T1000 (cell line): ENCODE data around the gene MSL2.
"Not testable (repeated sequence)": the region's sequence is repeated elsewhere in the genome, so short reads cannot be mapped to it uniquely, and the experiment has no call there.

Experiments
- DNase-seq: peaks from one replicate; lab custom pipeline; 2025; ENCODE audit warnings: mixed read lengths; lab: John Stamatoyannopoulos, UW

The MSL2 gene, protein sequence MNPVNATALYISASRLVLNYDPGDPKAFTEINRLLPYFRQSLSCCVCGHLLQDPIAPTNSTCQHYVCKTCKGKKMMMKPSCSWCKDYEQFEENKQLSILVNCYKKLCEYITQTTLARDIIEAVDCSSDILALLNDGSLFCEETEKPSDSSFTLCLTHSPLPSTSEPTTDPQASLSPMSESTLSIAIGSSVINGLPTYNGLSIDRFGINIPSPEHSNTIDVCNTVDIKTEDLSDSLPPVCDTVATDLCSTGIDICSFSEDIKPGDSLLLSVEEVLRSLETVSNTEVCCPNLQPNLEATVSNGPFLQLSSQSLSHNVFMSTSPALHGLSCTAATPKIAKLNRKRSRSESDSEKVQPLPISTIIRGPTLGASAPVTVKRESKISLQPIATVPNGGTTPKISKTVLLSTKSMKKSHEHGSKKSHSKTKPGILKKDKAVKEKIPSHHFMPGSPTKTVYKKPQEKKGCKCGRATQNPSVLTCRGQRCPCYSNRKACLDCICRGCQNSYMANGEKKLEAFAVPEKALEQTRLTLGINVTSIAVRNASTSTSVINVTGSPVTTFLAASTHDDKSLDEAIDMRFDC

DNA sequence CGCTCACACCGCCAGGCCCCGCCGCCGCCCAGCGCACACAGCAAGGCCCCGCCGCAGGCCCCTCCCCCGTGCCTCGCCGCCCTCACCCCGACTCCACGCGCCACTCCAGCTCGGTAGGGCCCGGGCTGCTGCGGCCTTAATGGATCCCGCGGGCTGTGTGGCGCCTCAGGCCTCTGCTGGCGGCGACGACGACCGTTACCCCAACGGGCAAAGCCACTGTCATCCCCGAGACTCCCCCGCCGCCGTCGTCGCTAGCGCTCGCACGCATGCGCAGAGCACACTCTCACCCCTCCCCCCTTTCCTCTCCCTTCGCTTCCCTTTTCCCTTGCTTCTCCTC lies at the start of gene MSL2:
Gene MSL2, minus strand, starts transcription at position 272 of the 337 bp plus-strand sequence. CDS start 1,222 bp downstream, outside the sequence.
- peak; percentile 75 for DNase-seq

DNA sequence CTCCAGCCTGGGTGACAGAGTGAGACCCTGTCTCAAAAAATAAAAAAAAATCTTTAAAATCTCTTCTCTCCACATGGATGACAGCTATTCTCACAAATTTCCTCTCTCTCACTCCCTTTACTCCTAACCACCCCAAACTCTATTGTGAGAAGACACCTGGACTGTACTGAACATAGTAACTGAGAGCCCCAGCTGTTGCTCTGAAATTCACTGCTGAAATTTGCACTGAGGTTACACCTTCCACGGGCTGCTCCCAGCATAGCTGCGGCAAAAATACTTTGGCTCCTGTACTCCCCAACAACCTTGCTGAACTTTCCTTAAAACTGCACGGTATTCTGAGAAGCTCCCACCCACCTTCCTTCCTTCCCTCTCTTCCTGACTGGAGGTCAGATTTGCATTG lies 49.6 kb upstream of the MSL2 start:
- DNase-seq = no peak

DNA sequence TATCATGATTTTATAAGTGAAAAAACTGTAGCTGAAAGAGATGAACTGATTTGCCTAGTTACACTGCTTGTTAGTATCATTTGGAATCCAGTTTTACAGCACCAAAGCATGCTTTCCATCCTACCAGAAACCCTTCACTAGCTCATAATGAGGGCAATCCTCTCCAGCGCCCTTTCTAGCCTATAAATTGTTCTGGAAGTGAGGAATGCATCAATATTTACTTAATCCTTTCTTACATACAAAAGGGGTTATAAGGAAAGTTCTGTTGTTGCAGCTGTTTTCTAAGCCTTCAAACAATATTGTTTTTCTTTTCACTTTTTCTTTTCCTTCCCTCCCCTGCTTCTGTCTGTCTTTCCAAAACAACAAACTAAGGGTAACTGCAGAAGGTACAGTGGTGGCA lies 43.0 kb upstream of the MSL2 start:
- DNase-seq = no peak

DNA sequence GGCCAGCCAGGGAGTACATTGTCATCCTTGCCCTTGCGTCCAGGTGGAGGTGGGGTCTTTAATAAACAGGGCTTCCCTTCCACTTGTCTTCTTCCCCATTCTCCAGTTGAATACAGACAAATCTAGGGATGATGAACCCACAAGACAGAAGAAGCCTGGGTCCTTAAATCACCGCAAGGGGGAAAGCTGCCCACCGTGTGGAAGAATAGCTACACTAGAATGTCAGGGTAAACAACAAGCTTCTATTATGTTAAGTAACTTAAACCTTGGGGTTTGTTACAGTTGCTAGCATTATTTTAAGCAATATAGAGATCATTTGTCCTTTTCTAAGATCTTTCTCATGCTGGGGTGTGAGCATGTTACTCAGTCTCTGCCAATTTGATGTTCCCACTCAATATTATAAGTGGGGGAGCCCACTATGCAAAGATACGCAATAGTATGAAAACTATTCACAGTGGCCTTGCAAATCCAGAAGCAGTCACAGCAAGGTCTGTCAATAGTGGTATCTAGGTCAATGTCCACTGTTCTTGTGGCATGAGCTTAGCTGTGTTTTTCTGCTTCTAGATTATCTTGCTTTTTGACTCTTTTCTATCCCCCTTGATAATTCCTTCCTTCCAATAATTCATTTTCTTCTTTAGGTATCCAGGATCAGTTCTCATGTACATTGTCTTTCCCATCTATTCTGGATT lies 42.0 kb upstream of the MSL2 start:
- DNase-seq = no peak

DNA sequence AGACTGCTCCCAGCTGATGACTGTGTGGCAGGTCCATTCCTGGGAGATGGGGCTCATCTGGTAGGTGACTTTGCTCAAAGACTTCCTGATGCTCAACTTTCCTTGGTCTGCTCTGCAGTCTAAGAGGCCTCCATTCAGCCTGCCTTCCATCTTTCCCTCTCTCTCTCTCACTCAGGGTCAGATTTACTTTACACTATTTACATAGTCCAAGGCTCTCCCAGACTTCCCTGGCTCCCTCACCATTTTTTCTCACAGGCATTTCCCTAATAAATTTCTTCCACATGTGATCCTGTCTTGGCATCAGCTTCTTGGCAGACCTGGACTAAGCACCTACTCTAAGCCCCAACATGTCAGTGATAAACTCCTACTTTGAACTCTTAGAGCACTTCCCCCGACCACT lies 41.0 kb upstream of the MSL2 start:
- DNase-seq = no peak

DNA sequence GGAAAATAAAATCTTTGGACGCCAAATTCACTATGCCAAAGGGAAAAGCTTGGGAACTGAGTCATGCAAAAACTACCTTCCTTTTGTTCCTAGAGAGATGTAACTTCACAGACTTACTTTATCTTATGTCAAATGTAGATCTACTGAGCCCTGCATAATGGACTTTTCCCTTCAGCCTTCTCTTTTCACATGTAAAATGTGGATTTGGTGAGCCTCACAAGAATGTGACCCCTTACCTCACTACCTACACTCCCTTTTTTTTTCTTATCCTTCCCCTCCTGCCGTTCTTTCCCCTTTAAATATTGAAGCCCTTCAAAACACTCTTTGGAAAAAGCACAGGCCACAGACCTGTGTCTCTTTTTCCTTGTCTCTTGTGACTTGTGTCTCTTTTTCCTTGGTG lies 40.0 kb upstream of the MSL2 start:
- DNase-seq = no peak

DNA sequence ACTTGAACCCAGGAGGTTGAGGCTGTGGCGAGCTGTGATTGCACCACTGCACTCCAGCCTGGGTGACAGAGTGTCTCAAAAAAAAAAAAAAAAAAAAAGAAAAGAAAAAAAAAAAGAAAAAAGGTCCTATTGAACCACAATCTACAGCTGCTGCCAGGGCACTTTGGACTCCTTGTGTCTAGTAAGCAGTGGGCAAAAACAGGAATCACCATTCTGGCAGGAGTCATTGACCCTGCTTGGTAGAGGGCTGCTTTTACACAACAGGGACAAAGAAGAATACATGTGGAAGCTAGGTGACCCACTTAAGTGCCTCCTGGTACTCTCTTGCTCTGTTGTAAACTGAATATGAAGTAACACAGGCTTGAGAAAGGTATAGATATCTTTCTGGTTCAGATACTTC lies 39.4 kb upstream of the MSL2 start:
- DNase-seq = no peak

DNA sequence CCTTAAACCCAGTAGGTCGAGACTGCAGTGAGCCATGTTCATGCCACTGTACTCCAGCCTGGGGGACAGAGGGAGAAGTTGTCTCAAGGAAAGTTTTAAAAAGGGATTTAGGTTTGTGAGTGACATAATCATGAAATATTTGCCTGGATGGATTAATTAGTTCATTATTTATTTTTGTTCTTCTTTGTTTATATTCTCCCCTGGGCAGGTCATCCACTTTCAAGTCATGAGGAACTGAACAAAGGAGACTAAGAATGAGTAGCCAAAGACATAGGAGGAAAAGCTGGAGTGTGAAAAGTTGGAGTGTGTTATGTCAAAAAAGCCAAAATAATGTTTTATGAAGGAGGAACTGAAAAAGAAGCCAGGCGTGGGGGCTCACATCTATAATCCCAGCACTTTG lies 36.3 kb upstream of the MSL2 start:
- DNase-seq = no peak

DNA sequence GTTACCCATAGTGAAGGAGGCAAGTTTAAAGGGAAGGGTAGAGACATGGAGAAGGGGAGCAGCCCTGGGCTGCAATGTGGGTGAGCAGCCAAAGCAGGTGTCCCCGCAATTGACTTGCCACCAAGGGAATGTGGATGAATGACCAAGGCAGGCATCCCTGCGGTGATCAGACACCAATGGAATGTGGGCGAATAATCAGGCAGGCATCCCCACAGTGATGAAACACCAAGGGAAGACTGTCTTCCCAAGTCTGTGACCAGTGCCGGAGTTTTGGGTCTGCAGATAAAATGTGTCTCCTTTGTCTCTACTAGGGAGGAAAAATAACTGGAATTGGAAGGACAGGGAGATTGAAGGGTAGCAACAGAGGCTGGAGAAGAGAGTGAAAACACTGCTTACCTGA lies 26.6 kb upstream of the MSL2 start:
- DNase-seq = peak; percentile 9

DNA sequence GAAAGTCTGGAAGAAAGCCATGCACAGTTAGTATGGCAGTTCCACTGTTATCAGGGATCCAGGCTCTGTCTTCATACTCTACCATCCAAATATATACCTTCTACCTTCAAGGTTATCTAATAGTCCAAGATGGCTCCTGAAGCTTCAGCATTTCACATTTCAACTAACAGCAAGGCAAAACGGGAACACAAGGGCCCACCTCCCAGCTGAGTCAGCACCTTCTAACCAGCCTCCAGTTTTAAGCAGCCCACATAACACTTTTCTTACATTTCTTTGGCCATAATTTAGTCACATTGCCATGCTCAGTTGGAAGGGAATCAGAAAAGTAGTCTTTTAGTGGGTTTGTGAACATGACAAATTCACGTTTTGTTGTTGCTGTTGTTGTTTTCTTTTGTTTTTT lies 15.4 kb upstream of the MSL2 start:
- DNase-seq = no peak

DNA sequence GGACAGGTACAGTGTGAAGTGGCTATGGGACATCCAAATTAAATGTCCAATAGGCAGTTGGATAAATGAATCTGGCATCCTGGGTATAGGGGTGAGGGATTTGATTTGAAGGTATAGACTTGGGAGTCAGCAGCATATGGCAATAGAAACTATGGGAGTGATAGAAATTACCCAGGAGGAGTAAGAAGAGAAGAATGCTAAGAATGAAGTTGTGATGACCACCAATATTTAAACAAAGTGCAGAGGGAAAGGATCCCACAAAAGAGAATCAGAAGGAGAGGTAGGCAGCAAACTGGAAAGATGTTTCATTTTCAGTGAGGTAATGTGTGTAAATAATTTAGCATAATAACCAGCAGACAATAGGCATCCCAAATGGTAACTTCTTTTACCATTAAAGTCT lies 13.8 kb upstream of the MSL2 start:
- DNase-seq = no peak

DNA sequence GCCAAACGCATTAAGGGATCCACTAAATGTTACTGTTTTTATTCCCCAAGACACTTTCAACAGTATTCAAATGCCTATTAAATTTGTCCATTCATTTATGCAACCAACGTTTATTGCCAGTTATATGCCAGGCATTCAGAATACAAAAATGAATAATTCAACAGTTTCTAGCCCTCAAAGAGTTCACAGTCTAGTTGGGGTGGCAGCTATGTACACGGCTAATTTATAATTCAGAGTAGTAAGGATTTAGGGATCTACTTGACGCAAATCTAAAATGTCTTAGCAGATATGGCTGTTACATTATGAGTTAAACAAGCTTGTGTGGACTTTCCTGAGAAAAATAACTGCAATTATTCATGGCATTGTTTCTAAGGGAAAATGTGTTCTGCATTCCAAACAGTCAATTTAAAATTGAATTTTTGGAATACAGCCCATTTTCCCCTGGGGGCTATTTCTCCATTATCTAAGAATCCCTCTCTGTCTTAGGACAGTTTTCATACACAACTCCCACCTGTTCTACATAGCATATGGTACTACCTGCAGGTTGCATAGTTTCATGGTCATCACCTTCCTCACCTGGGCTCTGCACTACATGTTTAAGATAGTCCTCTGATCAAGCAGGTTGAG lies 11.5 kb upstream of the MSL2 start:
- no peak for DNase-seq

DNA sequence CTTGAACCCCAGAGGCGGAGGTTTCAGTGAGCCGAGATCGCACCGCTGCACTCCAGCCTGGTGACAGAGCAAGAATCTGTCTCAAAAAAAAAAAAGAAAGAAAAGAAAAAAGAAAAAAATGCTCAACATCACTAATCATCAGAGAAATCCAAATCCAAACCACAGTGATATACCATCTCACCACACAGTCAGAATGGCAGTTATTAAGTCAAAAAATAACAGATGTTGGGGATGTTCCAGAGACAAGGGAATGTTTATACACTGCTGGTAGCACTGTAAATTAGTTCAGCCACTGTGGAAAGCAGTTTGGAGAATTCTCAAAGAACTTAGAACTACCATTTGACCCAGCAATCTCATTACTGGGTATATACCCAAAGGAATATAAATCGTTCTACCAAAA lies 3.1 kb upstream of the MSL2 start:
- not testable (repeated sequence) for DNase-seq

DNA sequence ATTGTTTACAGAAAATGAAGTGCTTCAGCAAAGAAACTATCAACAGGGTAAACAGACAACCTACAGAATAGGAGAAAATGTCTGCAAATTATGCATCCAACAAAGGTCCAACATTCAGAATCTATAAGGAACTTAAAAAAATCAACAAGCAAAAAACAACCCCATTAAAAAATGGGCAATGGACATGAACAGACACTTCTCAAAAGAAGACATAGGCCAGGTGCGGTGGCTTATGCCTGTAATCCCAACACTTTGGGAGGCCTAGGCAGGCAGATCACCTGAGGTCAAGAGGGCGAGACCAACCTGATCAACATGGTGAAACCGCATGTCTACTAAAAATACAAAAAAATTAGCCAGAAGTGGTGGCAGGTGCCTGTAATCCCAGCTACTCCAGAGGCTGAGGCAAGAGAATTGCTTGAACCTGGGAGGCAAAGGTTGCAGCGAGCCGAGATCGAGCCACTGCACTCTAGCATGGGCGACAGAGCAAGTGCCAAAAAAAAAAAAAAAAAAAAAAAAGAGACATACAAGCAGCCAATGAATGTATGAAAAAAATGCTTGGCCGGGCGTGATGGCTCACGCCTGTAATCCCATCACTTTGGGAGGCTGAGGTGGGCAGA lies 2.4 kb upstream of the MSL2 start:
- not testable (repeated sequence) for DNase-seq

DNA sequence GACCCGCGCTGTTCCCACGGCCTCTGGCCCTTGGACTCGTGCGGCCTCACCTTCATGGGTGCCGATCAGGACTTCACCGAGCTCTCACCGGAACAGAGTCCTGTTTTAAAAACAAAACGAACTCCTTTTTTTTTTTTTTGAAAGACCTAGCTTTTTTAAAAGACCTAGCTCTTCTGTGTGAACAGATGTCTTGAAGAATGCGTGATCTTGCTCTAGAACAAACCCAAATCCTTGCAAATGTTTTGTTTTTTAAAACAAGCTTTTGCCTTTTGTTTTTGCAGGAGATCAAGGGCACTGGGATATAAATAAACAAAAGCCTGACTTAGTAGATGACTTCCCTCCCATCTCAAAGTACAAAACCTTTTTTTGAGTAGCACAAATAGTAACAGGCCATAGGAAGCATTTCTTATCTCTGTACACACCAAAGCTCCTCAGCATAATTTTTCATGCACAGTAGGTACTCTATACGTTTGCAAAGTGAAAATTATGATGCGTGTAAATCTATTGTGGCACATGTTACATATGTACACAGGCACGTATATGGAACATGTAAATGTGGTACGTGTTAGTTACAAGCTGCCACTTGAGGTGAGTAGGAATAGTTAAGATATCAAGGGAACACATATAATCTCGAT lies 1.1 kb upstream of the MSL2 start:
- no peak for DNase-seq

DNA sequence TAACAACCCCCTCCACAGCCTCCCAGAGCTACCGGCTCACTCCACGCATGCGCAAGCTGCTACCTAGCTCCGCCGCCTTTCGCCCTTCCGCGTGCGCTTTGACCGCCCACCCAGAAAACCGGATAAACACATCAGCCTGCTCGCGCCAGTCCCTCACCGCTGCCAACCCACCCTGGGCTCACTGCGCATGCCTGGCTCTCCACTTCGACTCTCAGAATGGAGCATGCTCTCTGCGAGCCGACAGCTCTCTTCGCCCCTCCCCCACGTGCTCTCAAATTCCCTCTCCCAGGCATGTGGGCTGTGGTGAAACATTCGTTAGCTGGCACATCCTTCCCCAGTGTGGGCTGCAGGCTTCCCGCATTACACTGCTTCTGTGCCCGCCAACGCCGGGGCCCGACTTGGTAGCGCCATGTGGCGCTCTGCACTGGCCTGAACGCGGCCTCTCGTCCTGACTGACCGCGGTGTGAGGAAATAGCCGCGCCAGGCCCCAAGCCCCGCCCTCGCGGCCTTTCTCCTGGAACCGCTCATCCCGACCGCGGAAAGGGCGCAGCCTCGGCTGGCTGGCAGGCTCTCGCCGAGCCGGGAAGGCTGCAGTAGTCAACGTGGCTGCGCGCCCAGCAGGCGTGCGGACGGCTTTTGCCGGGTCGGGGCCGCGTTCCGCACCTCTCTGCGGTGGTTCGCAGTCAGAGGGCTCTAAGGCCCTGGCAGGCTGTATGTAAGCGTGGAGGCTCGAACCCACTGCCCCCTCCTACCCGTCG lies 445 bp upstream of the MSL2 start:
- peak; percentile 98 for DNase-seq

DNA sequence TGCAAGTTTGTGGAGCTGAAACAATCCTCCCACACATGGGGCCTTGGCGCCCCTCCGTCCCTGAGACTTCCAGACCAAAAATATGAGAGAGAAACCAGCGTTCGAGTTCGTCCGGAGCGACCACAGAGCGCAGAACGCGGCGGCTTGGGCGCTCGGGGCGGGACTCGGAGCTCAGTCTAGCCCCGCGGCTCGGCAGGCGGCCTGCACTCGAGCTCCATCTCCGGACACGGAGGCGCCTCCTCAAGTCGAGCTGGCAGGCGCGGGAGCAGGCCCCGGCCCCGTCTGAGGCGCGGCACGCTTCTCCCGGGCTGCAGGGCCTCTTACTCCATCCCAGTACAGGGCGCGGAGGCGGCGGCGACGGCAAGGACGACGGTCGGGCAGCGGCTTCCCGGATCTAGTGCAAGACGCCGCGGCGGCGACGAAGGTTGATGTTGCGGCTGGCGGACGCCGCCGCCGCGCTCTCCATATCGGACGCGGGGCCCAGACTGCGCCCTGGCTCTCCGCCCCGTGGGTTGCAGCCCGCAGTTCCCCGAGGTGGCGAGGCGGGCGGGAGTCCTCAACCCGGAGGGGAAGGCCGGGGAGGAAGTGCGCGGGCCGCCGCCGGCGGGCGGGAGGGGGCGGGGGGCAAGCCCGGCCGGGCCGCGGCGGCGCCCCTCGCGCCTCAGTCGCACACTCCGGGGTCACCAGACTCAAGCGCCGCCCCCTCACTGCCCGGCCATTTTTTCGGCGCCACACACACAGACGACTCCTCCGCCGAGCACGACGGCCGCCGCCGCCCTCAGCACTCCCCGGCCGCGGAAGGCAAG lies 674 bp downstream of the MSL2 start:
- DNase-seq = peak; percentile 54

DNA sequence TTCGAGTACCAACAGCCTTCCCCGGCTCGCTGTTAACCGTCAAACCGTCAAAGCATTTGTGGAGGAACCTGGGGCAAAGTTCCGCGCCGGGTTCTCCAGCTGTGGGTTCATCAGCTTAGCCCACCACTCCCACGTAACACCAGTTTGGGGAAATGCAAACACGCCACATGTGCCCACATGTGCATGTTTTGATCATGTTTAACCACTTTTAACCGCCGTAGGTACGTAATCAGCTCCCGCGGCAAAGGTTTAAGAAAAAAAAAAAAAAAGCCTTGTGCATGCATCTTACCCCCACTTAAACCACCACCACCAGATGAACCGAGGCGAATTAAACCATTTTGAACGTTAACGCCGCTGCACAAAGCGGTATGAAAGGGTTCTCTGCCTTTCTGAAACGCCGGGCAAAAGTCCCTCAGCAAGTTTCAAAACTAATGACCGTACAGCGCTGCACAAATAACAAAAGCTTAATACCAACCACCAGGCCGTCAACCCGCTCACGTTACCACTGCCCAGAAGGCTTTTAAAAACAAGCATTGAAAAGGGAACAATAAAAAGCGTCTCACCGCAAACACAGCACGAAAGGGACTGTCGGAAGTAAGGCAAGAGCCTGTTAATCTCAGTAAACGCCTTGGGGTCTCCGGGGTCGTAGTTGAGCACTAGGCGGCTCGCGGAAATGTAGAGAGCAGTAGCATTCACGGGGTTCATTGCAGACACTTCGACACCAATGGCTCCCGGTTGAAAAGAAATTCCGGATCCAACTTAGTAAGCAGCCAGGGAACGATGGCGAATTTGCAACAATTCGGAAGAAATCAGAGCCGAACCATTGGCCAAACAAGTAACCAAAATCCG lies 1.5 kb downstream of the MSL2 start:
- no peak for DNase-seq

DNA sequence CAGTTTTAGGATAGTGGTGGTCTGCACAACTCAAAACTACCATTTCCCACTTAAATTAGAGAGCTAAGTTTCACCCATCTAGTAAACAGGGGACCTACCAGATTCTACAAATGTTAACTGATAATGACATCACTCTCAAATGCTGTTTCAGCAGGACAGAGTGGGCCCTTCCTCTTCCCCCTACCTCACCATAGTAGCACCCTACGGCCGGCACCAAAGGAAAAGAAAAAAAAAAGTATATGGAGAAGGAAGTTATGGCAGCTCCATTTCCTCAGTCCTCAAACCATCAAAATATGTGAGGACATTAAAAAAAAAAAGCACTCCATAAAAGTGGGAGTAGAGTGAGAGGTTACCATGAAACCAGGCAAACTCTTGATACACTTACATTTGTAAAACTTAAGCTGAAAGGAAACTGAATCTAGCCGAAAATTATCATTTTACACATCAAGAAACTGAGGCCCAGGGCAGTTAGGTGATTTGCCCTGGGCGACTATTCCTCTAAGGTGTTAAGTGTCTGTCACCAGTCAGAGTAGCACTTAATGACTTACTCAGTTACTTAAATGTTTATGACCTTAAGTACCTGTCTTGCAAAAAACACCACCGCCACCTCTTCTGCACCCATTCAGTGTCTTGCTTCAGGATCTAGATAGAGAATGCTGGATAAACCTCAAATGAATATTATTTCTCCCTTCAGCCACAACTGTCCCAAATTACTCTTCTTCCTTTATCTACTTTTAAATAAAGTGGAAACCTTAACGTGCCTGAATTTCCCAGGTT lies 2.7 kb downstream of the MSL2 start:
- no peak for DNase-seq
